ENCODE measurements around the gene RNF150.

RNF150 gene

GRCh38 chr4:141023051-141023450 is 110.2 kb downstream of the RNF150 start:
- DNase-seq (ENCODE audit: low read depth), result no peak

DNA sequence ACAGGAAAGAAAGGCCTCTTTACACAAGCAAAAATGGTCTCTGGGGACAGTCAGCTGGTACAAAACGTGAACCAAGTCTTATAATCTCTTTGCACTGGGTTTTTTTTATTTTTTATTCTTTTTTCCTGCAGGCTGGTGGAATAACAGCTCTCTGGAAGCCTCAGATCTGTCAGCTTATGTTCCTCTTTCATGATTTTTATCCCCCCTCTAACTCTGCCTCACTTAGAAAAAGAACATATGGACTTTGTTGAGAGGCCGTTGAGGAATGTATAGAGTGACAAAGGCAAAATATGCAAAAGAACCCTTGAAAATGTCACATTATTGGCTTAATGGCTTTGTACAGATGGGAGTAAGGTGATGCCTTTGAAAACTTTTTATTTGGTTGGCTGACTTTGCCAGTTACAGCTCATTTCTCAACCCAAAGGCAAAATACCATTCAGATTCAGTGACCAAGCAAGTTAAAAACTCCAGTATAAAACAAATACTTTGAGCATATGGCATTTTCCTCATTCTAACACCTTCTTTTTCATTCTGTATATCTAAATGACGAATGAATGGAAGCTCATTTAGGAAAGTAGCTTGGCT is 111.1 kb downstream of the RNF150 start:
- no peak overlapping the region for H3K4me3 ChIP-seq (ENCODE audit: control insufficient read depth, low read depth, low read length)
- DNase-seq (ENCODE audit: low read depth), result no peak
- TF ChIP-seq CTCF (IDR thresholded peaks at IDR 0.05; ENCODE audit: control insufficient read depth, insufficient read depth, low read depth, low read length, missing control alignments), result no peak

More at GRCh38 chr4:141023051-141023450, 110.2 kb downstream of the RNF150 start:
- TF ChIP-seq CTCF (IDR thresholded peaks at IDR 0.05; ENCODE audit: control insufficient read depth, insufficient read depth, low read depth, low read length, missing control alignments), result no peak
- no peak overlapping the region for H3K4me3 ChIP-seq (ENCODE audit: control insufficient read depth, low read depth, low read length)

GRCh38 chr4:141021397-141022110 is 111.7 kb downstream of the RNF150 start:
- no peak for DNase-seq (ENCODE audit: low read depth)
- no peak overlapping the region for H3K4me3 ChIP-seq (ENCODE audit: control insufficient read depth, low read depth, low read length)
- no peak for TF ChIP-seq CTCF (IDR thresholded peaks at IDR 0.05; ENCODE audit: control insufficient read depth, insufficient read depth, low read depth, low read length, missing control alignments)

- no peak overlapping the region for H3K4me3 ChIP-seq (ENCODE audit: control insufficient read depth, low read depth, low read length)
- no peak for TF ChIP-seq CTCF (IDR thresholded peaks at IDR 0.05; ENCODE audit: control insufficient read depth, insufficient read depth, low read depth, low read length, missing control alignments)
- no peak for DNase-seq (ENCODE audit: low read depth)
These were observed 112.4 kb downstream of the RNF150 start for GRCh38 chr4:141020801-141021261.

DNA sequence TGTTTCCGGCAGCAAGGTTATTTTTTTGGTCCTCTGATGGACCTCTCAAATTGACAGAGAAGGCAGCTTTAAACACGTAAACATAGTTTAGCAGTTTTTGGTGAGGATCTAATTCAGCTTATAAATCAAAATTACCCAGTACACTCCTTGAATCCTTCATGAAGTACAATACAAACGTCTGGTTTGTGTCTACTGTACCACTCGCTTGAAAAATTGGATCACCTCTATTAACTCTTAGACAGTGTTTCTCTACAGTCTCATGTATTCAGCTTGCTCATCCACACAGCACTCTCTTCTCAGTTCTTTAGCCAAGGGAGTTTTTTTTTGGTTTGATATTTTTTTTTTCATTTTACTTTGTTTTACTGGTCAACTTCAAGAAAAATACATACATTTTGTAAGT is 113.5 kb downstream of the RNF150 start:
- no peak for TF ChIP-seq CTCF (IDR thresholded peaks at IDR 0.05; ENCODE audit: control insufficient read depth, insufficient read depth, low read depth, low read length, missing control alignments)
- DNase-seq (ENCODE audit: low read depth), result no peak
- no peak overlapping the region for H3K4me3 ChIP-seq (ENCODE audit: control insufficient read depth, low read depth, low read length)

GRCh38 chr4:141016117-141016798 is 117.0 kb downstream of the RNF150 start:
- DNase-seq (ENCODE audit: low read depth), result no peak
- no peak for TF ChIP-seq CTCF (IDR thresholded peaks at IDR 0.05; ENCODE audit: control insufficient read depth, insufficient read depth, low read depth, low read length, missing control alignments)
- H3K4me3 ChIP-seq (ENCODE audit: control insufficient read depth, low read depth, low read length), result no peak overlapping the region

Data from AG09309 (cell line).